ENCODE measurements around the gene ARRDC4.

DNA sequence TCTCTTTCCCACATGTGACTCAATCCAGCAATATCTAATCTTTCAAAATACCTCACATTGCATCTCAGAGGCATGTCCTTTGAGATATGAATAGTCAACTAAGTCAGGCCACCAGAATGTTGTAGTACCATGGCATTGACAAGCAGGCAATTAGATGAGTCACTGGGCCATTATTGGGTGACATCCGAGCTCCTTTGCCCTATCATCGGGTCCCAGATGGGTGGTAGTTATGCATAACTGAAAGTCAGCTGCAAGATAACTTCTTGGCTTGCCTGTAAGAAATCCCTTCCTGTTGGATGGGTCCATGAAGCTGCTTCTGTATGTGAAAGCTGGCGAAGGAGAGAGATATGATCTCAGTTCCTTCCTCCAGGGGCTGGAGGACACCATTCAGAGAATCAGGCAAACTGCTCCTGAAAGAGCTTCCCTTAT, 32.8 kb downstream of the ARRDC4 start:
- no peak for TF ChIP-seq EZH2 (IDR thresholded peaks at IDR 0.05)
- no peak for TF ChIP-seq POLR2AphosphoS5 (IDR thresholded peaks at IDR 0.05; ENCODE audit: borderline replicate concordance, low read depth, low read length)
- no peak for TF ChIP-seq FOXP2 (optimal IDR thresholded peaks at IDR 0.05; ENCODE audit: control extremely low read depth, extremely low read length, insufficient read depth)

Measured in SK-N-MC (cell line).